GM23338 (cell line): ENCODE results near the gene TMEM179. TPM values are rescaled to one million over a fixed set of nuclear protein-coding genes. Genes with fewer than 3 reads are reported as not detected.

Experiments
- ATAC-seq: fragments of 200-7000 bp; cut with Tn5 transposase; 3 replicates; pipeline ENCODE4 v1.9.1; 2020
- DNase-seq: peaks from one replicate; pipeline ENCODE4 v3.0.0-alpha.2; 2015; ENCODE audit warnings: low spot score
- H2AFZ ChIP-seq: fragments of 200-600 bp; sonication (generic); 2 replicates; pipeline ENCODE4 v1.8.0; 2016; ENCODE audit warnings: antibody characterized with exemption, mild to moderate bottlenecking, moderate library complexity
- H3F3A ChIP-seq: fragments of 200-600 bp; sonication (generic); replicated peaks from 2 replicates; pipeline ENCODE4 v1.8.0; 2017; ENCODE audit warnings: antibody characterized with exemption, mixed run types, low read depth
- H3K27ac ChIP-seq: fragments of 200-600 bp; sonication (generic); 2 replicates; pipeline ENCODE4 v1.6.1; 2016; ENCODE audit warnings: low read depth
- H3K27me3 ChIP-seq: fragments of 200-600 bp; sonication (generic); 2 replicates; pipeline ENCODE4 v1.8.0; 2016; ENCODE audit warnings: mild to moderate bottlenecking, mixed run types, moderate library complexity; ENCODE audit not compliant: insufficient read depth
- H3K36me3 ChIP-seq: fragments of 200-600 bp; sonication (generic); 2 replicates; pipeline ENCODE4 v1.8.0; 2016; ENCODE audit warnings: mild to moderate bottlenecking; ENCODE audit not compliant: insufficient read depth
- H3K4me1 ChIP-seq: fragments of 200-600 bp; sonication (generic); 2 replicates; pipeline ENCODE4 v1.8.0; 2016; ENCODE audit warnings: mild to moderate bottlenecking, moderate library complexity; ENCODE audit not compliant: insufficient read depth
- H3K4me2 ChIP-seq: fragments of 200-600 bp; sonication (generic); 2 replicates; pipeline ENCODE4 v1.7.1; 2017; ENCODE audit warnings: mixed run types
- H3K4me3 ChIP-seq: fragments of 200-600 bp; sonication (generic); 2 replicates; pipeline ENCODE4 v1.6.1; 2016; ENCODE audit warnings: mixed run types
- H3K79me2 ChIP-seq: fragments of 200-600 bp; sonication (generic); replicated peaks from 2 replicates; pipeline ENCODE4 v1.8.0; 2017; ENCODE audit warnings: mild to moderate bottlenecking; ENCODE audit not compliant: insufficient read depth
- H3K9me2 ChIP-seq: fragments of 200-600 bp; sonication (generic); 2 replicates; pipeline ENCODE4 v1.8.0; 2017; ENCODE audit not compliant: insufficient read depth
- H4K20me1 ChIP-seq: fragments of 200-600 bp; sonication (generic); replicated peaks from 2 replicates; pipeline ENCODE4 v1.8.0; 2017; ENCODE audit warnings: mild to moderate bottlenecking; ENCODE audit not compliant: insufficient read depth
- H3K27ac Mint-ChIP-seq: 2 replicates; pipeline ENCODE4 v1.8.0; 2020; ENCODE audit warnings: inconsistent platforms, mild to moderate bottlenecking, moderate library complexity, mixed read lengths
- H3K27me3 Mint-ChIP-seq: 3 replicates; pipeline ENCODE4 v1.8.0; 2022; ENCODE audit warnings: low read depth, mild to moderate bottlenecking, moderate library complexity, mixed read lengths, inconsistent platforms; ENCODE audit not compliant: insufficient read depth, poor library complexity
- H3K36me3 Mint-ChIP-seq: 3 replicates; pipeline ENCODE4 v1.8.0; 2021; ENCODE audit warnings: low read depth, mild to moderate bottlenecking, inconsistent platforms, moderate library complexity, mixed read lengths
- H3K4me1 Mint-ChIP-seq: 3 replicates; pipeline ENCODE4 v1.8.0; 2020; ENCODE audit warnings: mild to moderate bottlenecking, inconsistent platforms, mixed read lengths
- H3K4me3 Mint-ChIP-seq: 3 replicates; pipeline ENCODE4 v1.8.0; 2021; ENCODE audit warnings: moderate library complexity, mild to moderate bottlenecking, inconsistent platforms, mixed read lengths
- H3K9me3 Mint-ChIP-seq: 3 replicates; pipeline ENCODE4 v1.8.0; 2020; ENCODE audit warnings: moderate library complexity, mild to moderate bottlenecking, inconsistent platforms, mixed read lengths
- CREB1 ChIP-seq: fragments of 250-450 bp; sonication (Bioruptor Pico); IDR thresholded peaks from 2 replicates; pipeline ENCODE4 v1.5.0; 2020; ENCODE audit warnings: low read depth, mild to moderate bottlenecking, moderate library complexity
- EZH2 ChIP-seq: fragments of 200-600 bp; sonication (generic); IDR thresholded peaks from one replicate; pipeline ENCODE4 v1.8.0; 2017; ENCODE audit warnings: antibody characterized with exemption, mild to moderate bottlenecking, low read depth; ENCODE audit not compliant: unreplicated experiment
- EZH2phosphoT487 ChIP-seq: fragments of 200-600 bp; sonication (generic); IDR thresholded peaks from one replicate; pipeline ENCODE4 v1.8.1; 2018; ENCODE audit warnings: antibody characterized with exemption; ENCODE audit not compliant: unreplicated experiment
- NANOG ChIP-seq: IDR thresholded peaks from 2 replicates; pipeline ENCODE4 v1.6.1; 2016; ENCODE audit warnings: antibody characterized with exemption, borderline replicate concordance
- POLR2AphosphoS5 ChIP-seq: IDR thresholded peaks from 2 replicates; pipeline ENCODE4 v1.6.1; 2016; ENCODE audit warnings: antibody characterized with exemption, low read depth
- ZNF331 ChIP-seq: fragments of 250-450 bp; sonication (Bioruptor Pico); IDR thresholded peaks from 2 replicates; pipeline ENCODE4 v1.5.0; 2020; ENCODE audit warnings: low read depth, mild to moderate bottlenecking, moderate library complexity
- polyA plus RNA-seq: library from polyadenylated mRNA; unstranded; fragments of >200 nt; fragmentation: Nextera tagmentation; extraction: Ambion mirVana; gene quantifications from 2 replicates; pipeline ENCODE4 v1.2.1, GENCODE V29; 2016
- total RNA-seq: library from RNA; depleted of rRNA; stranded (reverse); fragments of >200 nt; shearing (Covaris generic); gene quantifications from 2 replicates; pipeline ENCODE4 v1.2.3, GENCODE V29; 2014
- TF ChIP-seq, protein P1 (sequence below): fragments of 250-450 bp; sonication (Bioruptor Pico); IDR thresholded peaks from 2 replicates; pipeline ENCODE4 v1.5.0; 2020; ENCODE audit warnings: mild to moderate bottlenecking, moderate library complexity
- TF ChIP-seq, protein P2 (sequence below): IDR thresholded peaks from one replicate; pipeline ENCODE4 v1.6.1; 2018; ENCODE audit warnings: antibody characterized with exemption; ENCODE audit not compliant: unreplicated experiment

The TMEM179 gene
- total and polyA plus RNA-seq, 2 experiments from 2014 or later = 1.0 to 4.8 TPM

DNA sequence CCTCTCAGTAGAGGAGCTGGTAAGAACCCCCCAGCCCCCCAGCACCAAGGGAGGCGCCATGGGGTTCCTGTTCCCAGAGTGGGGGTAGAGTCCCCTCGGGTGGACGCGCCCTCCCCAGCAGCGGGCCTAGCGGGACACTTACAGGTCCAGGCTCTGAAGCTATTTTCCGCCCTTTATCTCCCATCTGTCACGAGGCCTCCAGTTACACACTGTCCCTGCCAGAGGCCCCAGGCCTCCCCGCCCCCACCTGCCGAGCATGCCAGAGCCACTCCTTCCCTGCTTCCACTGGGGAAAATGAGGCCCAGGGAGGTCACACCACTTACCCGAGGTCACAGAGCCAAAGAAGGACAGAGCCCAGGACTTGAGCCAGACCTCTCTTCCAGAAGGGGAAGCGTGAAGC is 21.9 kb downstream of the TMEM179 start:
- no peaks in the 10 kb centered on the region for H3K27me3 ChIP-seq
- TF ChIP-seq, protein P1, sequence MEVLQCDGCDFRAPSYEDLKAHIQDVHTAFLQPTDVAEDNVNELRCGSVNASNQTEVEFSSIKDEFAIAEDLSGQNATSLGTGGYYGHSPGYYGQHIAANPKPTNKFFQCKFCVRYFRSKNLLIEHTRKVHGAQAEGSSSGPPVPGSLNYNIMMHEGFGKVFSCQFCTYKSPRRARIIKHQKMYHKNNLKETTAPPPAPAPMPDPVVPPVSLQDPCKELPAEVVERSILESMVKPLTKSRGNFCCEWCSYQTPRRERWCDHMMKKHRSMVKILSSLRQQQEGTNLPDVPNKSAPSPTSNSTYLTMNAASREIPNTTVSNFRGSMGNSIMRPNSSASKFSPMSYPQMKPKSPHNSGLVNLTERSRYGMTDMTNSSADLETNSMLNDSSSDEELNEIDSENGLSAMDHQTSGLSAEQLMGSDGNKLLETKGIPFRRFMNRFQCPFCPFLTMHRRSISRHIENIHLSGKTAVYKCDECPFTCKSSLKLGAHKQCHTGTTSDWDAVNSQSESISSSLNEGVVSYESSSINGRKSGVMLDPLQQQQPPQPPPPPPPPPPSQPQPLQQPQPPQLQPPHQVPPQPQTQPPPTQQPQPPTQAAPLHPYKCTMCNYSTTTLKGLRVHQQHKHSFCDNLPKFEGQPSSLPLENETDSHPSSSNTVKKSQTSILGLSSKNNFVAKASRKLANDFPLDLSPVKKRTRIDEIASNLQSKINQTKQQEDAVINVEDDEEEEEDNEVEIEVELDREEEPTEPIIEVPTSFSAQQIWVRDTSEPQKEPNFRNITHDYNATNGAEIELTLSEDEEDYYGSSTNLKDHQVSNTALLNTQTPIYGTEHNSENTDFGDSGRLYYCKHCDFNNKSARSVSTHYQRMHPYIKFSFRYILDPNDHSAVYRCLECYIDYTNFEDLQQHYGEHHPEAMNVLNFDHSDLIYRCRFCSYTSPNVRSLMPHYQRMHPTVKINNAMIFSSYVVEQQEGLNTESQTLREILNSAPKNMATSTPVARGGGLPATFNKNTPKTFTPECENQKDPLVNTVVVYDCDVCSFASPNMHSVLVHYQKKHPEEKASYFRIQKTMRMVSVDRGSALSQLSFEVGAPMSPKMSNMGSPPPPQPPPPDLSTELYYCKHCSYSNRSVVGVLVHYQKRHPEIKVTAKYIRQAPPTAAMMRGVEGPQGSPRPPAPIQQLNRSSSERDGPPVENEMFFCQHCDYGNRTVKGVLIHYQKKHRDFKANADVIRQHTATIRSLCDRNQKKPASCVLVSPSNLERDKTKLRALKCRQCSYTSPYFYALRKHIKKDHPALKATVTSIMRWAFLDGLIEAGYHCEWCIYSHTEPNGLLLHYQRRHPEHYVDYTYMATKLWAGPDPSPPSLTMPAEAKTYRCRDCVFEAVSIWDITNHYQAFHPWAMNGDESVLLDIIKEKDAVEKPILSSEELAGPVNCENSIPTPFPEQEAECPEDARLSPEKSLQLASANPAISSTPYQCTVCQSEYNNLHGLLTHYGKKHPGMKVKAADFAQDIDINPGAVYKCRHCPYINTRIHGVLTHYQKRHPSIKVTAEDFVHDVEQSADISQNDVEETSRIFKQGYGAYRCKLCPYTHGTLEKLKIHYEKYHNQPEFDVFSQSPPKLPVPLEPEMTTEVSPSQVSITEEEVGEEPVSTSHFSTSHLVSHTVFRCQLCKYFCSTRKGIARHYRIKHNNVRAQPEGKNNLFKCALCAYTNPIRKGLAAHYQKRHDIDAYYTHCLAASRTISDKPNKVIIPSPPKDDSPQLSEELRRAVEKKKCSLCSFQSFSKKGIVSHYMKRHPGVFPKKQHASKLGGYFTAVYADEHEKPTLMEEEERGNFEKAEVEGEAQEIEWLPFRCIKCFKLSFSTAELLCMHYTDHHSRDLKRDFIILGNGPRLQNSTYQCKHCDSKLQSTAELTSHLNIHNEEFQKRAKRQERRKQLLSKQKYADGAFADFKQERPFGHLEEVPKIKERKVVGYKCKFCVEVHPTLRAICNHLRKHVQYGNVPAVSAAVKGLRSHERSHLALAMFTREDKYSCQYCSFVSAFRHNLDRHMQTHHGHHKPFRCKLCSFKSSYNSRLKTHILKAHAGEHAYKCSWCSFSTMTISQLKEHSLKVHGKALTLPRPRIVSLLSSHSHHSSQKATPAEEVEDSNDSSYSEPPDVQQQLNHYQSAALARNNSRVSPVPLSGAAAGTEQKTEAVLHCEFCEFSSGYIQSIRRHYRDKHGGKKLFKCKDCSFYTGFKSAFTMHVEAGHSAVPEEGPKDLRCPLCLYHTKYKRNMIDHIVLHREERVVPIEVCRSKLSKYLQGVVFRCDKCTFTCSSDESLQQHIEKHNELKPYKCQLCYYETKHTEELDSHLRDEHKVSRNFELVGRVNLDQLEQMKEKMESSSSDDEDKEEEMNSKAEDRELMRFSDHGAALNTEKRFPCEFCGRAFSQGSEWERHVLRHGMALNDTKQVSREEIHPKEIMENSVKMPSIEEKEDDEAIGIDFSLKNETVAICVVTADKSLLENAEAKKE (CRISPR knock-in tag) = no peak
- TF ChIP-seq, protein P2, sequence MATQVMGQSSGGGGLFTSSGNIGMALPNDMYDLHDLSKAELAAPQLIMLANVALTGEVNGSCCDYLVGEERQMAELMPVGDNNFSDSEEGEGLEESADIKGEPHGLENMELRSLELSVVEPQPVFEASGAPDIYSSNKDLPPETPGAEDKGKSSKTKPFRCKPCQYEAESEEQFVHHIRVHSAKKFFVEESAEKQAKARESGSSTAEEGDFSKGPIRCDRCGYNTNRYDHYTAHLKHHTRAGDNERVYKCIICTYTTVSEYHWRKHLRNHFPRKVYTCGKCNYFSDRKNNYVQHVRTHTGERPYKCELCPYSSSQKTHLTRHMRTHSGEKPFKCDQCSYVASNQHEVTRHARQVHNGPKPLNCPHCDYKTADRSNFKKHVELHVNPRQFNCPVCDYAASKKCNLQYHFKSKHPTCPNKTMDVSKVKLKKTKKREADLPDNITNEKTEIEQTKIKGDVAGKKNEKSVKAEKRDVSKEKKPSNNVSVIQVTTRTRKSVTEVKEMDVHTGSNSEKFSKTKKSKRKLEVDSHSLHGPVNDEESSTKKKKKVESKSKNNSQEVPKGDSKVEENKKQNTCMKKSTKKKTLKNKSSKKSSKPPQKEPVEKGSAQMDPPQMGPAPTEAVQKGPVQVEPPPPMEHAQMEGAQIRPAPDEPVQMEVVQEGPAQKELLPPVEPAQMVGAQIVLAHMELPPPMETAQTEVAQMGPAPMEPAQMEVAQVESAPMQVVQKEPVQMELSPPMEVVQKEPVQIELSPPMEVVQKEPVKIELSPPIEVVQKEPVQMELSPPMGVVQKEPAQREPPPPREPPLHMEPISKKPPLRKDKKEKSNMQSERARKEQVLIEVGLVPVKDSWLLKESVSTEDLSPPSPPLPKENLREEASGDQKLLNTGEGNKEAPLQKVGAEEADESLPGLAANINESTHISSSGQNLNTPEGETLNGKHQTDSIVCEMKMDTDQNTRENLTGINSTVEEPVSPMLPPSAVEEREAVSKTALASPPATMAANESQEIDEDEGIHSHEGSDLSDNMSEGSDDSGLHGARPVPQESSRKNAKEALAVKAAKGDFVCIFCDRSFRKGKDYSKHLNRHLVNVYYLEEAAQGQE = no peak
- TF ChIP-seq ZNF331 (CRISPR knock-in tag) (no peak), EZH2phosphoT487 (no peak), NANOG (no peak), CREB1 (CRISPR knock-in tag) (no peak), EZH2 (no peak), POLR2AphosphoS5 (no peak)

More for the DNA sequence above, 21.9 kb downstream of the TMEM179 start:
- H3K27ac ChIP-seq = no peak overlapping the region
- no peak overlapping the region for H3K4me2 ChIP-seq
- H2AFZ ChIP-seq = no peak overlapping the region
- no peaks in the 10 kb centered on the region for H3K9me3 Mint-ChIP-seq
- H3K27ac Mint-ChIP-seq = no peak overlapping the region
- H3K79me2 ChIP-seq = no peaks in the 10 kb centered on the region
- ATAC-seq = no peak
- H3K27me3 Mint-ChIP-seq = peaks cover 5% of the 10 kb centered on the region
- no peaks in the 10 kb centered on the region for H4K20me1 ChIP-seq
- H3K9me2 ChIP-seq = no peaks in the 10 kb centered on the region
- H3K4me3 Mint-ChIP-seq = no peak overlapping the region
- no peak overlapping the region for H3K4me3 ChIP-seq
- H3K4me1 Mint-ChIP-seq = peaks cover 4% of the 10 kb centered on the region; the same call in 2 of the 3 replicates
- no peaks in the 10 kb centered on the region for H3F3A ChIP-seq
- no peaks in the 10 kb centered on the region for H3K36me3 ChIP-seq
- H3K36me3 Mint-ChIP-seq = no peaks in the 10 kb centered on the region
- H3K4me1 ChIP-seq = no peaks in the 10 kb centered on the region
- no peak for DNase-seq
